KG1 (cell line): Measurements from ENCODE around the gene RHBG.

ENCODE experiments used
- DNase-seq: peaks from one replicate; lab custom pipeline; 2025; lab: John Stamatoyannopoulos, UW

Gene RHBG

GRCh38 chr1:156409439-156409838, 40.4 kb downstream of the RHBG start:
- no peak for DNase-seq

- DNase-seq: no peak
These were observed 41.2 kb downstream of the RHBG start for GRCh38 chr1:156410238-156410637.

GRCh38 chr1:156410740-156411139, 41.7 kb downstream of the RHBG start:
- DNase-seq: no peak

GRCh38 chr1:156412653-156413321, 43.8 kb downstream of the RHBG start:
- no peak for DNase-seq

GRCh38 chr1:156413391-156414246, 44.6 kb downstream of the RHBG start:
- DNase-seq: no peak

GRCh38 chr1:156414461-156415064, 45.6 kb downstream of the RHBG start:
- no peak for DNase-seq

GRCh38 chr1:156416993-156417392, 48.0 kb downstream of the RHBG start:
- DNase-seq: no peak

- no peak for DNase-seq
These were observed 48.5 kb downstream of the RHBG start for GRCh38 chr1:156417401-156418020.

- no peak for DNase-seq
These were observed 49.5 kb downstream of the RHBG start for GRCh38 chr1:156418416-156419070.

GRCh38 chr1:156419854-156420204, 50.8 kb downstream of the RHBG start:
- DNase-seq: no peak

- DNase-seq: no peak
These were observed 51.4 kb downstream of the RHBG start for GRCh38 chr1:156420205-156421061.

GRCh38 chr1:156421062-156421938, 52.3 kb downstream of the RHBG start:
- DNase-seq: no peak

GRCh38 chr1:156421939-156422601, 53.1 kb downstream of the RHBG start:
- no peak for DNase-seq

- DNase-seq: no peak
These were observed 53.6 kb downstream of the RHBG start for GRCh38 chr1:156422602-156423091.

GRCh38 chr1:156423422-156424352, 54.7 kb downstream of the RHBG start:
- DNase-seq: no peak

GRCh38 chr1:156424806-156425432, 55.9 kb downstream of the RHBG start:
- no peak for DNase-seq

- DNase-seq: no peak
These were observed 56.9 kb downstream of the RHBG start for GRCh38 chr1:156425943-156426342.

GRCh38 chr1:156427957-156428356, 58.9 kb downstream of the RHBG start:
- DNase-seq: no peak
